GM19240 (cell line): ENCODE results near the gene FAM114A1.
"Not testable (repeated sequence)": the region's sequence is repeated elsewhere in the genome, so short reads cannot be mapped to it uniquely, and the experiment has no call there.

Experiments used
- DNase-seq: peaks from one replicate; pipeline ENCODE4 v3.0.0; 2011; ENCODE audit warnings: low spot score; ENCODE audit not compliant: insufficient read length

The FAM114A1 gene

GRCh38 chr4:38967260-38968095 is 99.9 kb downstream of the FAM114A1 start:
- DNase-seq, result no peak

GRCh38 chr4:38968668-38969067 is 101.1 kb downstream of the FAM114A1 start:
- DNase-seq, result no peak

- no peak for DNase-seq
Observed at GRCh38 chr4:38976308-38976707, 108.7 kb downstream of the FAM114A1 start.

GRCh38 chr4:38979081-38979480 is 111.5 kb downstream of the FAM114A1 start:
- DNase-seq, result no peak

- no peak for DNase-seq
Observed at GRCh38 chr4:38979511-38980230, 112.1 kb downstream of the FAM114A1 start.

GRCh38 chr4:38980903-38981676 is 113.5 kb downstream of the FAM114A1 start:
- DNase-seq, result no peak

- DNase-seq, result no peak
Observed at GRCh38 chr4:38982361-38983095, 114.9 kb downstream of the FAM114A1 start.

- DNase-seq, result no peak
Observed at GRCh38 chr4:38983291-38983690, 115.7 kb downstream of the FAM114A1 start.

- no peak for DNase-seq
Observed at GRCh38 chr4:38983787-38984598, 116.4 kb downstream of the FAM114A1 start.

GRCh38 chr4:38985410-38986100 is 117.9 kb downstream of the FAM114A1 start:
- no peak for DNase-seq

- no peak for DNase-seq
Observed at GRCh38 chr4:38987491-38987890, 119.9 kb downstream of the FAM114A1 start.

- not testable (repeated sequence) for DNase-seq
Observed at GRCh38 chr4:38988353-38988752, 120.7 kb downstream of the FAM114A1 start.

GRCh38 chr4:38989487-38989886 is 121.9 kb downstream of the FAM114A1 start:
- no peak for DNase-seq

- no peak for DNase-seq
Observed at GRCh38 chr4:38990241-38990640, 122.6 kb downstream of the FAM114A1 start.

GRCh38 chr4:38993683-38994082 is 126.1 kb downstream of the FAM114A1 start:
- no peak for DNase-seq

GRCh38 chr4:38994135-38994534 is 126.5 kb downstream of the FAM114A1 start:
- DNase-seq, result no peak
